ENCODE measurements around the gene YBEY.

Gene YBEY

DNA sequence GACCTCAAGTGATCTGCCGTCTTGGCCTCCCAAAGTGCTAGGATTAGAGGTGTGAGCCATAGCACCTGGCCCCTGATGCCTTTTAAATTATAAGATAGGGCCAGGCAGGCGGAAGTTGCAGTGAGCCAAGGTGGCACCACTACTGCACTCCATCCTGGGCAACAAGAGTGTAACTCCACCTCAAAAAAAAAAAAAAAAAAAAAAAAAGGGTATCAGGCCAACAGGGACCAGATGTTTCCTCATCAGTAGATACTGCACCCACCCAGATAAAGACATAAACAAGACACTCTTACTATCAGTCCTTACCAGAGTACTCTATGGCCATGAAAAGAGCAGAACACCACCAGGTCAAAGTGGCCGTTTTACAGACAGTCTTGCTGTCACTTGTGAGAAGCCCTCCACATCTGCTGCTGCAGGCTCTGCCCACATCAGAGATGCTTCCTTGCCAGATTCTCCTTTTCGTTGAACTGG is 34.2 kb downstream of the YBEY start:
- H3K27ac ChIP-seq (ENCODE audit: low read length, poor library complexity, severe bottlenecking): no peak overlapping the region
- H4K8ac ChIP-seq (ENCODE audit: low read length): no peak overlapping the region
- no peak overlapping the region for H2AFZ ChIP-seq (ENCODE audit: low read depth, low read length)
- H3K4ac ChIP-seq (ENCODE audit: low read depth in 1 of 2, low read length in 2 of 2): no peak overlapping the region
- no peaks in the 10 kb centered on the region for H3K36me3 ChIP-seq (ENCODE audit: control insufficient read depth in 1 of 2, insufficient read depth in 2 of 2, low read depth in 1 of 2, low read length in 2 of 2)
- H2BK12ac ChIP-seq (ENCODE audit: low read length in 2 of 2): no peak overlapping the region
- no peaks in the 10 kb centered on the region for H3K27me3 ChIP-seq (ENCODE audit: control insufficient read depth in 1 of 2, insufficient read depth in 1 of 2, low read length in 2 of 2)
- no peaks in the 10 kb centered on the region for H3K9me3 ChIP-seq (ENCODE audit: control insufficient read depth, low read length)
- WGBS: 77% methylated on average over 3 of the region's 4 CpGs
- peaks cover 21% of the 10 kb centered on the region for H3K4me1 ChIP-seq (ENCODE audit: control insufficient read depth, insufficient read depth, low read depth, low read length)
- no peak overlapping the region for H2BK120ac ChIP-seq (ENCODE audit: low read depth, low read length)
- no peak overlapping the region for H2BK15ac ChIP-seq (ENCODE audit: low read depth, poor library complexity, severe bottlenecking)
- no peak overlapping the region for H3K23ac ChIP-seq (ENCODE audit: low read length in 2 of 2)
- no peak overlapping the region for H2BK5ac ChIP-seq (ENCODE audit: low read depth, low read length, poor library complexity, severe bottlenecking)
- H4K91ac ChIP-seq (ENCODE audit: low read length): no peak overlapping the region
- H3K9ac ChIP-seq (ENCODE audit: low read length): no peak overlapping the region
- DNase-seq: no peak
- H2AK5ac ChIP-seq (ENCODE audit: low read length, severe bottlenecking): no peak overlapping the region
- no peak overlapping the region for H3K14ac ChIP-seq (ENCODE audit: low read length in 2 of 2)
- H3K79me1 ChIP-seq (replicated peaks; ENCODE audit: low read length, poor library complexity, severe bottlenecking): peaks cover 17% of the 10 kb centered on the region
- no peak overlapping the region for H3K18ac ChIP-seq (ENCODE audit: low read depth in 1 of 2, low read length in 2 of 2)
- no peak overlapping the region for H3K4me2 ChIP-seq (ENCODE audit: low read length, poor library complexity, severe bottlenecking)
- no peak overlapping the region for H3K4me3 ChIP-seq (ENCODE audit: insufficient read depth in 1 of 2, low read depth in 1 of 2, low read length in 2 of 2)

DNA sequence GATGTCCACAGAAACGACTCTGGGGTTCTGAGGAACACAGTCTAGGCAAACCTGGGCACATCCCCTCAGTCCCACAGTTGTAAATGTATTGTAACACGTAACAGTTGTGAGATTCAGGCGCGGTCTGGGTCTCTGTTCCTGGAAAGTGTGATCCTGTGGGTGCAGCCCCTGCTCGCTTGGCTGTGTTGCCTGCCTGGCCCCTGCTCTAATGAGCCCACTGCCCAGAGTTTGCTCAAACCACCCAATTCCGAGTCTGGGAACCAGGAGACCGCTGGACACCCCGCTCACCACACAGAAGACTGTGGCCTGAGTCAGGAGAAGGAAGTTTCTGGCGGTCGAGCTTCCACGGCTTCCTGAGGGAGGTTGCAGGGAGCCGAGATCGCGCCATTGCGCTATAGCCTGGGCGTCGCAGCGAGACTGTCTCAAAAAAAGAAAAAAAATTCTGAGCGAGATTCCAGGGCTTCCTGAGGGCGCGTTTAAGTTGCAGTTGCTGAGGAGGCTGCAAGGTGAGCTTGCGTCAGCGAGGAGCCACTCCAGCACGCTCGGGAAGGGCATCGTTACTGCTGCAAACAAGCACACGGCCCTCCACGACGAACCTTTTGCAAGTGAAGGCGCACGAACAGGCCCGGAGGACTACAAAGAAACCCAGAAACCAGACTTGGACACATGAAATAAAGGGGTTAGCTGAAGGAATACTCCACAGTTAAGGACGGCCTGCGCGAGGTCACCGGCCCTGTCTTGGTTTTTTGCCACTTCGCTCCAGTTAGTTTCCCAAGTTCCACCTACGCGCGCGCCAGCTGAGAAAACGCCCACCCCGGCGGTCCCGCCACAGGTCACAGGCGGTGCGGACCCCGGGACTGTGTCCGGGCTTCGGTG is 36.4 kb downstream of the YBEY start:
- 5% methylated on average over 50 of the region's 50 CpGs for WGBS
- Histone ChIP-seq H3K14ac (ENCODE audit: low read length in 2 of 2) (no peak overlapping the region), H3K4ac (ENCODE audit: low read depth in 1 of 2, low read length in 2 of 2) (peak overlapping the region in 1 of 2 experiments; percentile 32), H3K9ac (ENCODE audit: low read length) (peak overlapping the region; percentile 90), H3K36me3 (ENCODE audit: control insufficient read depth in 1 of 2, insufficient read depth in 2 of 2, low read depth in 1 of 2, low read length in 2 of 2) (peaks cover under 1 to 4% of the 10 kb centered on the region in 2 experiments), H2BK15ac (ENCODE audit: low read depth, poor library complexity, severe bottlenecking) (no peak overlapping the region), H3K4me3 (ENCODE audit: insufficient read depth in 1 of 2, low read depth in 1 of 2, low read length in 2 of 2) (peak overlapping the region; percentile 65 to 92), H3K18ac (ENCODE audit: low read depth in 1 of 2, low read length in 2 of 2) (peak overlapping the region in 1 of 2 experiments; percentile 32), H3K23ac (ENCODE audit: low read length in 2 of 2) (peak overlapping the region in 1 of 2 experiments; percentile 23), H2BK120ac (ENCODE audit: low read depth, low read length) (no peak overlapping the region), H2AFZ (ENCODE audit: low read depth, low read length) (peak overlapping the region; percentile 8), H2BK12ac (ENCODE audit: low read length in 2 of 2) (no peak overlapping the region), H3K4me1 (ENCODE audit: control insufficient read depth, insufficient read depth, low read depth, low read length) (peaks cover 21% of the 10 kb centered on the region), H3K9me3 (ENCODE audit: control insufficient read depth, low read length) (no peaks in the 10 kb centered on the region), H4K8ac (ENCODE audit: low read length) (peak overlapping the region; percentile 76), H3K27me3 (ENCODE audit: control insufficient read depth in 1 of 2, insufficient read depth in 1 of 2, low read length in 2 of 2) (no peaks in the 10 kb centered on the region), H2BK5ac (ENCODE audit: low read depth, low read length, poor library complexity, severe bottlenecking) (no peak overlapping the region), H4K91ac (ENCODE audit: low read length) (no peak overlapping the region), H3K4me2 (ENCODE audit: low read length, poor library complexity, severe bottlenecking) (peak overlapping the region; percentile 94), H3K79me1 (replicated peaks; ENCODE audit: low read length, poor library complexity, severe bottlenecking) (peaks cover 19% of the 10 kb centered on the region), H3K27ac (ENCODE audit: low read length, poor library complexity, severe bottlenecking) (no peak overlapping the region), H2AK5ac (ENCODE audit: low read length, severe bottlenecking) (no peak overlapping the region)
- DNase-seq: peak; percentile 64

DNA sequence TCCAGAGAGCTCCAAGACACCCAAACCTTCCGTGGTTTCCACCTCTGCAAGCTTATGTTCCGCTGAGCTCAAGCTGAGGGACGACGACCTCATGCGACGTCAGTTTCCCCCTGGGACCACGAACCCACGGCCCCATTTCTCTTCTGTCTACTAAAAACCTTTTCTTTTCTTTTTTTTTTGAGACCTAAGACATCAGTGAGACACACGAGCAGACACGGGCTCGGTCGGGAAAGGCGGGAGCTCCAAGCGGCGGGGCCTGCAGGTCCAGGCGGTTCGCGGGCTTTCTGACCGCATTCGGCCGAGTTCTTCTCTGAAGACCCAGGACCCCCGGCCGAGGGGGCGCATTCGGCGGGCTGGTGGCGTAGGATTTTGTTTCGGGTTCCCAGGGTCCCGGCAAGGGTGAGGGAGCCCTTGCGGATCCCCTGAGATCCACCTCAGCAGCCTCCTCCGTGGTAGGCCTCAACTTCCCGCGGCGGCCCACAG is 37.1 kb downstream of the YBEY start:
- Histone ChIP-seq H2BK120ac (ENCODE audit: low read depth, low read length) (no peak overlapping the region), H3K9ac (ENCODE audit: low read length) (peak overlapping the region; percentile 90), H2AFZ (ENCODE audit: low read depth, low read length) (peak overlapping the region; percentile 33), H3K4me2 (ENCODE audit: low read length, poor library complexity, severe bottlenecking) (peak overlapping the region; percentile 94), H3K4me3 (ENCODE audit: insufficient read depth in 1 of 2, low read depth in 1 of 2, low read length in 2 of 2) (peak overlapping the region; percentile 65 to 92), H2BK5ac (ENCODE audit: low read depth, low read length, poor library complexity, severe bottlenecking) (no peak overlapping the region), H3K23ac (ENCODE audit: low read length in 2 of 2) (no peak overlapping the region), H3K9me3 (ENCODE audit: control insufficient read depth, low read length) (no peaks in the 10 kb centered on the region), H3K14ac (ENCODE audit: low read length in 2 of 2) (peak overlapping the region in 1 of 2 experiments; percentile 56), H4K8ac (ENCODE audit: low read length) (no peak overlapping the region), H2BK12ac (ENCODE audit: low read length in 2 of 2) (no peak overlapping the region), H3K27ac (ENCODE audit: low read length, poor library complexity, severe bottlenecking) (no peak overlapping the region), H3K18ac (ENCODE audit: low read depth in 1 of 2, low read length in 2 of 2) (peak overlapping the region in 1 of 2 experiments; percentile 16), H3K4ac (ENCODE audit: low read depth in 1 of 2, low read length in 2 of 2) (peak overlapping the region in 1 of 2 experiments; percentile 32), H3K79me1 (replicated peaks; ENCODE audit: low read length, poor library complexity, severe bottlenecking) (peaks cover 20% of the 10 kb centered on the region), H4K91ac (ENCODE audit: low read length) (no peak overlapping the region), H3K4me1 (ENCODE audit: control insufficient read depth, insufficient read depth, low read depth, low read length) (peaks cover 15% of the 10 kb centered on the region), H2BK15ac (ENCODE audit: low read depth, poor library complexity, severe bottlenecking) (no peak overlapping the region), H3K27me3 (ENCODE audit: control insufficient read depth in 1 of 2, insufficient read depth in 1 of 2, low read length in 2 of 2) (no peaks in the 10 kb centered on the region), H2AK5ac (ENCODE audit: low read length, severe bottlenecking) (no peak overlapping the region), H3K36me3 (ENCODE audit: control insufficient read depth in 1 of 2, insufficient read depth in 2 of 2, low read depth in 1 of 2, low read length in 2 of 2) (peaks cover 5 to 11% of the 10 kb centered on the region in 2 experiments)
- WGBS: under 1% methylated on average over 28 of the region's 34 CpGs
- DNase-seq: peak; percentile 47
